ENCODE data around the gene SYCP2L.
"Not testable (repeated sequence)": the region's sequence is repeated elsewhere in the genome, so short reads cannot be mapped to it uniquely, and the experiment has no call there.

SYCP2L gene

DNA sequence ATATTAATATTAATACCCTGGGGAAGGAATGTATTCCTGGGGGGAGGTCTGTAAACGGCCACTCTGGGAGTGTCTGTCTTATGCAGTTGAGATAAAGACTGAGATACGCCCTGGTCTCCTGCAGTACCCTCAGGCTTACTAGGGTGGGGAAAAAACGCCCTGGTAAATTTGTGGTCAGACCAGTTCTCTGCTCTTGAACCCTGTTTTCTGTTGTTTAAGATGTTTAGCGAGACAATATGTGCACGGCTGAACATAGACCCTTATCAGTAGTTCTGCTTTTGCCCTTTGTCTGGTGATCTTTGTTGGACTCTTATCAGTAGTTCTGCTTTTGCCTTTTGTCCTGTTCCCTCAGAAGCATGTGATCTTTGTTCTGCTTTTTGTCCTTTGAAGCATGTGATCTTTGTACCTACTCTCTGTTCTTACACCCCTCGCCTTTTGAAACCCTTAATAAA lies 33.0 kb upstream of the SYCP2L start:
- H3K4me3 ChIP-seq (ENCODE audit: low read length in 2 of 2); H3K9ac ChIP-seq (ENCODE audit: low read depth in 1 of 2, low read length in 2 of 2); H3K36me3 ChIP-seq (ENCODE audit: control insufficient read depth in 2 of 2, insufficient read depth in 2 of 2, low read length in 2 of 2); H3K9me3 ChIP-seq (ENCODE audit: control insufficient read depth in 2 of 2, low read length in 2 of 2); H3K27me3 ChIP-seq (ENCODE audit: control insufficient read depth in 2 of 2, insufficient read depth in 2 of 2, low read length in 2 of 2); H3K4me1 ChIP-seq (ENCODE audit: control insufficient read depth in 2 of 2, insufficient read depth in 2 of 2, low read length in 2 of 2); H3K27ac ChIP-seq (ENCODE audit: low read depth in 2 of 2, low read length in 2 of 2): not testable (repeated sequence)

GRCh38 chr6:10854922-10855632 lies 31.8 kb upstream of the SYCP2L start:
- H3K4me1 ChIP-seq (ENCODE audit: control insufficient read depth in 2 of 2, insufficient read depth in 2 of 2, low read length in 2 of 2) = no peaks in the 10 kb centered on the region
- H3K36me3 ChIP-seq (ENCODE audit: control insufficient read depth in 2 of 2, insufficient read depth in 2 of 2, low read length in 2 of 2) = no peaks in the 10 kb centered on the region
- no peak overlapping the region for H3K9ac ChIP-seq (ENCODE audit: low read depth in 1 of 2, low read length in 2 of 2)
- no peak overlapping the region for H3K27ac ChIP-seq (ENCODE audit: low read depth in 2 of 2, low read length in 2 of 2)
- no peak overlapping the region for H3K4me3 ChIP-seq (ENCODE audit: low read length in 2 of 2)
- H3K27me3 ChIP-seq (ENCODE audit: control insufficient read depth in 2 of 2, insufficient read depth in 2 of 2, low read length in 2 of 2) = no peaks in the 10 kb centered on the region
- H3K9me3 ChIP-seq (ENCODE audit: control insufficient read depth in 2 of 2, low read length in 2 of 2) = no peaks in the 10 kb centered on the region

GRCh38 chr6:10857259-10857658 lies 29.6 kb upstream of the SYCP2L start:
- no peaks in the 10 kb centered on the region for H3K4me1 ChIP-seq (ENCODE audit: control insufficient read depth in 2 of 2, insufficient read depth in 2 of 2, low read length in 2 of 2)
- H3K27me3 ChIP-seq (ENCODE audit: control insufficient read depth in 2 of 2, insufficient read depth in 2 of 2, low read length in 2 of 2) = no peaks in the 10 kb centered on the region
- H3K9me3 ChIP-seq (ENCODE audit: control insufficient read depth in 2 of 2, low read length in 2 of 2) = no peaks in the 10 kb centered on the region
- H3K9ac ChIP-seq (ENCODE audit: low read depth in 1 of 2, low read length in 2 of 2) = no peak overlapping the region
- H3K4me3 ChIP-seq (ENCODE audit: low read length in 2 of 2) = no peak overlapping the region
- no peaks in the 10 kb centered on the region for H3K36me3 ChIP-seq (ENCODE audit: control insufficient read depth in 2 of 2, insufficient read depth in 2 of 2, low read length in 2 of 2)
- H3K27ac ChIP-seq (ENCODE audit: low read depth in 2 of 2, low read length in 2 of 2) = no peak overlapping the region

DNA sequence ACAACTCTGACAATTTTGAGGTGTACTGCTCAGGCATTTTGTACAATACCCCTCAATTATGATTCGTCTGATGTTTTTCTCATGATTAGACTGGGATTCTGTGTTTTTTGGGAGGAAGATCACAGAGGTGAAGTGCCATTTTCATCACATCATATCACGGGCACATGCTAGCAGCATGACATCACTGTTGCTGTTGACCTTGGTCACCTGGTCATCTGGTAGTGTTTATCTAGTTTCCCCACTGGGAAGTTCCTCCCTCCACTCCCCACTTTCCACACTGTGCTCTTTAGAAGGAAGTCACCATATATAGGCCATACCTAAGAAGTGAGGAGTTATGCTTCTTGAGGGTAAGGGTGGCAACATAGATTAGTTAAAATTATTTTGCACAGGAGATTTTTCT lies 25.8 kb upstream of the SYCP2L start:
- Histone ChIP-seq H3K27me3 (ENCODE audit: control insufficient read depth in 2 of 2, insufficient read depth in 2 of 2, low read length in 2 of 2) (no peaks in the 10 kb centered on the region), H3K36me3 (ENCODE audit: control insufficient read depth in 2 of 2, insufficient read depth in 2 of 2, low read length in 2 of 2) (no peaks in the 10 kb centered on the region), H3K27ac (ENCODE audit: low read depth in 2 of 2, low read length in 2 of 2) (no peak overlapping the region), H3K4me3 (ENCODE audit: low read length in 2 of 2) (no peak overlapping the region), H3K9ac (ENCODE audit: low read depth in 1 of 2, low read length in 2 of 2) (no peak overlapping the region), H3K4me1 (ENCODE audit: control insufficient read depth in 2 of 2, insufficient read depth in 2 of 2, low read length in 2 of 2) (no peaks in the 10 kb centered on the region), H3K9me3 (ENCODE audit: control insufficient read depth in 2 of 2, low read length in 2 of 2) (no peaks in the 10 kb centered on the region)

DNA sequence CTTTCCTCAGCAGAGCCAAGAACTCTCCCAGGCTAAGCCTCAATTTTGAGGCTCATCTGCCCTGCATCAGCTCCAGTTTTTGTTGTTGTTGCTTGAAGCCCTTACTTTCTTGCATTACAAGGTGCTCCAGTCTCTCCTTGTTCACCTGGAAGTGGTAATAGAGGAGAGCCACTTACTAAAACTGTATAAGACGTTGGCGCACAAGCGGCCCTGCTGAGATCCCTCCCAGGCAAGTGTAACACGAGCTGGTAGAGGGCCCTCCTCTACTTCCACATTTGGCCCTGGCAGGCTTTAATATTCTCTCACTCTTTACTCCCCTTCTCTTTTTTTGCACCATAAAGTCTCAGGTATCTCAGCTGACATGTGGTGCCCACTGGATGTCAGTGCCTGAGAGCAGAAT lies 24.5 kb upstream of the SYCP2L start:
- H3K4me3 ChIP-seq (ENCODE audit: low read length in 2 of 2) = no peak overlapping the region
- no peaks in the 10 kb centered on the region for H3K27me3 ChIP-seq (ENCODE audit: control insufficient read depth in 2 of 2, insufficient read depth in 2 of 2, low read length in 2 of 2)
- no peaks in the 10 kb centered on the region for H3K4me1 ChIP-seq (ENCODE audit: control insufficient read depth in 2 of 2, insufficient read depth in 2 of 2, low read length in 2 of 2)
- H3K27ac ChIP-seq (ENCODE audit: low read depth in 2 of 2, low read length in 2 of 2) = no peak overlapping the region
- H3K9me3 ChIP-seq (ENCODE audit: control insufficient read depth in 2 of 2, low read length in 2 of 2) = no peaks in the 10 kb centered on the region
- H3K9ac ChIP-seq (ENCODE audit: low read depth in 1 of 2, low read length in 2 of 2) = no peak overlapping the region
- H3K36me3 ChIP-seq (ENCODE audit: control insufficient read depth in 2 of 2, insufficient read depth in 2 of 2, low read length in 2 of 2) = no peaks in the 10 kb centered on the region

DNA sequence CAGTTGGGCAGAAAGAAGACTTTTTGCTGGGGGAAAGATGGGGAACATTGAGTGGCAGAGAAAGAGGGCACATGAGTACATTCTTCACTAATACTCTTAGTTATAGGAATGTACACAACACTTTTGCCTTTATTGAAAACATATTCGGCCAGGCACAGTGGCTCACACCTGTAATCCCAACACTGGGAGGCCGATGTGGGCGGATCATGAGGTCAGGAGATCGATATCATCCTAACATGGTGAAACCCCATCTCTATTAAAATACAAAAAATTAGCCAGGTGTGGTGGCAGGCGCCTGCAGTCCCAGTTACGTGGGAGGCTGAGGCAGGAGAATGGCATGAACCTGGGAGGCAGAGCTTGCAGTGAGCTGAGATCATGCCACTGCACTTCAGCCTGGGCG lies 23.8 kb upstream of the SYCP2L start:
- H3K27ac ChIP-seq (ENCODE audit: low read depth in 2 of 2, low read length in 2 of 2); H3K4me3 ChIP-seq (ENCODE audit: low read length in 2 of 2); H3K9me3 ChIP-seq (ENCODE audit: control insufficient read depth in 2 of 2, low read length in 2 of 2); H3K36me3 ChIP-seq (ENCODE audit: control insufficient read depth in 2 of 2, insufficient read depth in 2 of 2, low read length in 2 of 2); H3K4me1 ChIP-seq (ENCODE audit: control insufficient read depth in 2 of 2, insufficient read depth in 2 of 2, low read length in 2 of 2); H3K27me3 ChIP-seq (ENCODE audit: control insufficient read depth in 2 of 2, insufficient read depth in 2 of 2, low read length in 2 of 2); H3K9ac ChIP-seq (ENCODE audit: low read depth in 1 of 2, low read length in 2 of 2): not testable (repeated sequence)

GRCh38 chr6:10866709-10867108 lies 20.1 kb upstream of the SYCP2L start:
- not testable (repeated sequence) for H3K4me1 ChIP-seq (ENCODE audit: control insufficient read depth in 2 of 2, insufficient read depth in 2 of 2, low read length in 2 of 2); H3K36me3 ChIP-seq (ENCODE audit: control insufficient read depth in 2 of 2, insufficient read depth in 2 of 2, low read length in 2 of 2); H3K4me3 ChIP-seq (ENCODE audit: low read length in 2 of 2); H3K9me3 ChIP-seq (ENCODE audit: control insufficient read depth in 2 of 2, low read length in 2 of 2); H3K9ac ChIP-seq (ENCODE audit: low read depth in 1 of 2, low read length in 2 of 2); H3K27ac ChIP-seq (ENCODE audit: low read depth in 2 of 2, low read length in 2 of 2); H3K27me3 ChIP-seq (ENCODE audit: control insufficient read depth in 2 of 2, insufficient read depth in 2 of 2, low read length in 2 of 2)

GRCh38 chr6:10867952-10868351 lies 18.9 kb upstream of the SYCP2L start:
- no peak overlapping the region for H3K27ac ChIP-seq (ENCODE audit: low read depth in 2 of 2, low read length in 2 of 2)
- no peak overlapping the region for H3K4me3 ChIP-seq (ENCODE audit: low read length in 2 of 2)
- no peaks in the 10 kb centered on the region for H3K36me3 ChIP-seq (ENCODE audit: control insufficient read depth in 2 of 2, insufficient read depth in 2 of 2, low read length in 2 of 2)
- H3K9me3 ChIP-seq (ENCODE audit: control insufficient read depth in 2 of 2, low read length in 2 of 2) = no peaks in the 10 kb centered on the region
- no peaks in the 10 kb centered on the region for H3K27me3 ChIP-seq (ENCODE audit: control insufficient read depth in 2 of 2, insufficient read depth in 2 of 2, low read length in 2 of 2)
- no peaks in the 10 kb centered on the region for H3K4me1 ChIP-seq (ENCODE audit: control insufficient read depth in 2 of 2, insufficient read depth in 2 of 2, low read length in 2 of 2)
- H3K9ac ChIP-seq (ENCODE audit: low read depth in 1 of 2, low read length in 2 of 2) = no peak overlapping the region

DNA sequence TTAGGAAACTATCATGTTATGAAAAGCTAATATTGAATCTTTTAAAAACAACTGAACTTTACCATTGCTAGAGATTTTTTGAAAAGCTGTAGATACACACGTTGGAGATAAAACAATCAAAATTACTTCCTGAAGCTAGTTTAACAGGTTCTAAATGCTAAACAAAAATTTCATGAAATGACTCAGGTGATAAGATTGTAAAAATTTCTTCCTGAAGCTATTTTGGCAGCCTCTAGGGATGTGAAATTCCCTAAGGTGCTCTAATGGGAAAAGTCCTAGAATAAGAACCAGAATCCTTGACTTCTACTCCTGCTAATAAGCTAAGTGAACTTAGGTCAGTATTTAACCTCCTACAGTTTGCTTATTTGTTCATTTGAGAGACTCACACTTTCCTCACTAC lies 13.5 kb upstream of the SYCP2L start:
- H3K27me3 ChIP-seq (ENCODE audit: control insufficient read depth in 2 of 2, insufficient read depth in 2 of 2, low read length in 2 of 2) = no peaks in the 10 kb centered on the region
- no peaks in the 10 kb centered on the region for H3K9me3 ChIP-seq (ENCODE audit: control insufficient read depth in 2 of 2, low read length in 2 of 2)
- H3K4me1 ChIP-seq (ENCODE audit: control insufficient read depth in 2 of 2, insufficient read depth in 2 of 2, low read length in 2 of 2) = no peaks in the 10 kb centered on the region
- no peaks in the 10 kb centered on the region for H3K36me3 ChIP-seq (ENCODE audit: control insufficient read depth in 2 of 2, insufficient read depth in 2 of 2, low read length in 2 of 2)
- H3K9ac ChIP-seq (ENCODE audit: low read depth in 1 of 2, low read length in 2 of 2) = no peak overlapping the region
- H3K4me3 ChIP-seq (ENCODE audit: low read length in 2 of 2) = no peak overlapping the region
- H3K27ac ChIP-seq (ENCODE audit: low read depth in 2 of 2, low read length in 2 of 2) = no peak overlapping the region

GRCh38 chr6:10874207-10874606 lies 12.6 kb upstream of the SYCP2L start:
- Histone ChIP-seq H3K4me1 (ENCODE audit: control insufficient read depth in 2 of 2, insufficient read depth in 2 of 2, low read length in 2 of 2) (no peaks in the 10 kb centered on the region), H3K9me3 (ENCODE audit: control insufficient read depth in 2 of 2, low read length in 2 of 2) (no peaks in the 10 kb centered on the region), H3K9ac (ENCODE audit: low read depth in 1 of 2, low read length in 2 of 2) (no peak overlapping the region), H3K27ac (ENCODE audit: low read depth in 2 of 2, low read length in 2 of 2) (no peak overlapping the region), H3K4me3 (ENCODE audit: low read length in 2 of 2) (no peak overlapping the region), H3K36me3 (ENCODE audit: control insufficient read depth in 2 of 2, insufficient read depth in 2 of 2, low read length in 2 of 2) (no peaks in the 10 kb centered on the region), H3K27me3 (ENCODE audit: control insufficient read depth in 2 of 2, insufficient read depth in 2 of 2, low read length in 2 of 2) (no peaks in the 10 kb centered on the region)

DNA sequence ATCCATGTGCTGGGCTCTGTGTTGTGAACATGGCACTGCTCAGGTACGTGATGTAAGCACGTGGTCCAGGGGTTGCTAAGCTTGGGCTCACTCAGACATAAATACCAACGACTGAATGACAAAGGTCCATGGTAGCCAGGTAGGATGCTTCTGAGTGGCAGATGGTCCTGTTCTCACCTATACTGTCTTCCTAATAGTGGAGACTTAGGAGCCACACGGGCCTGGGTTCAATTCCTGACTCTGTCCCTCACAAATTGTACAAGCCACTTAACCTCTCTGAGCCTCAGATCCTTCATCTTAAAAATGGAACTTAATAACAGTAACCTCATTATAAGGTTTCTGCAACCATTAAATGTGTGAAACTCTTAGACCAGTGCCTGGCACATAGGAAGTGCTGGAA lies 11.8 kb upstream of the SYCP2L start:
- H3K27ac ChIP-seq (ENCODE audit: low read depth in 2 of 2, low read length in 2 of 2) = no peak overlapping the region
- no peak overlapping the region for H3K9ac ChIP-seq (ENCODE audit: low read depth in 1 of 2, low read length in 2 of 2)
- H3K27me3 ChIP-seq (ENCODE audit: control insufficient read depth in 2 of 2, insufficient read depth in 2 of 2, low read length in 2 of 2) = peaks cover 0 to 4% of the 10 kb centered on the region in 2 donors
- no peaks in the 10 kb centered on the region for H3K36me3 ChIP-seq (ENCODE audit: control insufficient read depth in 2 of 2, insufficient read depth in 2 of 2, low read length in 2 of 2)
- H3K4me3 ChIP-seq (ENCODE audit: low read length in 2 of 2) = no peak overlapping the region
- no peaks in the 10 kb centered on the region for H3K4me1 ChIP-seq (ENCODE audit: control insufficient read depth in 2 of 2, insufficient read depth in 2 of 2, low read length in 2 of 2)
- no peaks in the 10 kb centered on the region for H3K9me3 ChIP-seq (ENCODE audit: control insufficient read depth in 2 of 2, low read length in 2 of 2)
